ENCODE measurements around the gene ANKRD36.
"Not testable (repeated sequence)": the region's sequence is repeated elsewhere in the genome, so short reads cannot be mapped to it uniquely, and the experiment has no call there.

Gene ANKRD36

DNA sequence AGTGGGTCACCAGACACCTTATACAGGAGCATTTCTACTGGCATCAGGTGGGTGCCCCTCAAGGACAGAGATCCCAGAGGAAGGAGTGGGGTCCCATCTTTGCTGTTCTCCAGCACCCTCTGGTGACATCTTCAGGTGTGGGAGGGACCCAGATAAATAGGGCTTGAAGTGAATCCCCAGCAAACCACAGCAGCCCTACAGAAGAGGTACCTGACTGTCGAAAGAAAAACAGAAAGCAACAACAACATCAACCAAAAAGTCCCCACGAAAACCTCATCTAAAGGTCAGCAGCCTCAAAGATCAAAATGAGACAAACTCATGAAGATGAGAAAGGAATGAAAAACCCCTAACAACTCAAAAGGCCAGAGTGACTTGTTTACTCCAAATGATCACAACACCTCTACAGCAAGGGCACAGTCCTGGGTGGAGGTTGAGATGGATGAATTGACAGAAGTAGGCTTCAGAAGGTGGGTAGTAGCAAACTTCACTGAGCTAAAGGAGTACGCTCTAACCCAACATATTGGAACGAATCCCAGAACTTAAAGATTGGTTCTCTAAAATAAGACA is 163.4 kb downstream of the ANKRD36 start:
- DNase-seq (ENCODE audit: low read depth in 2 of 2, low spot score in 1 of 2), result not testable (repeated sequence)

DNA sequence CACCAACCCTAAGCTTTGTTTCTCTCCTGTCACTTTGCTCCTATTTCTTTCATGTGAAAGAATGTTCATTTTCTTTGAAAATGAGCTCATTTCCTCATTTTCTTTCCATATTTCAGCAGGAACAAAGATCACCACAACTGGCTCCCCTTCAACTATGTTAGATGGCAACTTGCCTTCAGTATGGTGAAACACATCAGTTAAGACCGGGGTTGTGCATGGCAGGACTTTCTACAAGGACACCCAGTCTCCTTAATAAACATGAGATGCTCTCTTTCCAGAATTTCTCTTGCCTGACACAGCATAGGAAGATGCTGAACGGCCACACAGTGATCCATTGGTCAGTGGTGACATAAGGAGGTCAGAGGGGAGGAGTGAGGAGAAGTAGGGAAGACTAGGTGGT is 172.2 kb downstream of the ANKRD36 start:
- not testable (repeated sequence) for DNase-seq (ENCODE audit: low read depth in 2 of 2, low spot score in 1 of 2)

DNA sequence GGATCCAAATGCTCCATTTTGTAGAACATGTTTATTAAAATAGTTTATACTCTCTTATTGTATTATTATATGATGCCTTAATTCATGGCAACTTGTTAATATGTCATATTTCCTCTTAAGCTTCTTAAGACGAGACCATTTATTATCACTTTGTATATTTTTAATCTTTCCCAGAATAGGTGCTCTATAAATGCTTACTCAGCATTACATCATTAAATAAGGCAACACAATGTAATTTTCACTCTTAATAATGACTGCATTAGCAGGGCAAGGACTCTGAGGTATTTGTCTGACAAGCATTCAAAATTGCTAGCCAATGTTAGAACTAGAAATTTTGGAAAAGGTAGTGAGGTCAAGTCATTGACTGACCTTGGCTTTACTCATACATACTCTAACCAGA is 180.7 kb downstream of the ANKRD36 start:
- not testable (repeated sequence) for DNase-seq (ENCODE audit: low read depth in 2 of 2, low spot score in 1 of 2)
